ENCODE results near the gene SRSF6. TPM values are rescaled to one million over a fixed set of nuclear protein-coding genes. Genes with fewer than 3 reads are reported as not detected.

Gene SRSF6
- total RNA-seq, result 156 TPM

DNA sequence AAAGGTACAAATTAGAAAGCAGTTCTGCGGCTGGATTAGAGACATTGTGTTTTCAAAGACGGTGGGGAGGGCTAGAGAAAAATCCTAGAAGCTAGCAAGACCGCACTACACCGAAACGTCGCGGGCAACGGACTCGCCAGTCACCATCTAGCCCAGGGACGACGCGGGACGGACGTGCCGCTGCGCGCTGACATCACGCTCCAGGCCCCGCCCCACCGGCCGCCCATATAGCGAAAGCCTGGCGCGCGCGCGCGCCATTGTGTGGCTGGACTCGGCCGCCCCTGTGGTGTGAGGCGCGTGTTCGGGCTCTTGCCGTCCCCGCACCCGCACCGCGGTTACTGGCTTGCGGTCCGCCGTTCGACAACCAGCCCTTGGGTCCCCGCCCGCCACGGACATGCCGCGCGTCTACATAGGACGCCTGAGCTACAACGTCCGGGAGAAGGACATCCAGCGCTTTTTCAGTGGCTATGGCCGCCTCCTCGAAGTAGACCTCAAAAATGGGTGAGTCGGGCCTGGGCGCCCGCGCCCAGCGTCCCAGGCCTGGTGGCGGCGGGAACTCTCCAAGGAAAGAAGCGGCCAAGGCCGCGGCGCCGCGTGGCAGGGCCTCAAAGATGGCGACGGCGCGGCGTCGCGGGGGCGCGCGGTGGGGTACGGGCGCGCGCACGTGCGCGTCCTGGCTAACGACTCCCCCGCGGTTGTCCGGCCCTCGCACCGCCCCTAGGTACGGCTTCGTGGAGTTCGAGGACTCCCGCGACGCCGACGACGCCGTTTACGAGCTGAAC is at the start of gene SRSF6:
Gene SRSF6, plus strand, starts transcription at position 257 of the 782 bp plus-strand sequence. Its CDS starts 138 bp downstream, at position 395.

DNA sequence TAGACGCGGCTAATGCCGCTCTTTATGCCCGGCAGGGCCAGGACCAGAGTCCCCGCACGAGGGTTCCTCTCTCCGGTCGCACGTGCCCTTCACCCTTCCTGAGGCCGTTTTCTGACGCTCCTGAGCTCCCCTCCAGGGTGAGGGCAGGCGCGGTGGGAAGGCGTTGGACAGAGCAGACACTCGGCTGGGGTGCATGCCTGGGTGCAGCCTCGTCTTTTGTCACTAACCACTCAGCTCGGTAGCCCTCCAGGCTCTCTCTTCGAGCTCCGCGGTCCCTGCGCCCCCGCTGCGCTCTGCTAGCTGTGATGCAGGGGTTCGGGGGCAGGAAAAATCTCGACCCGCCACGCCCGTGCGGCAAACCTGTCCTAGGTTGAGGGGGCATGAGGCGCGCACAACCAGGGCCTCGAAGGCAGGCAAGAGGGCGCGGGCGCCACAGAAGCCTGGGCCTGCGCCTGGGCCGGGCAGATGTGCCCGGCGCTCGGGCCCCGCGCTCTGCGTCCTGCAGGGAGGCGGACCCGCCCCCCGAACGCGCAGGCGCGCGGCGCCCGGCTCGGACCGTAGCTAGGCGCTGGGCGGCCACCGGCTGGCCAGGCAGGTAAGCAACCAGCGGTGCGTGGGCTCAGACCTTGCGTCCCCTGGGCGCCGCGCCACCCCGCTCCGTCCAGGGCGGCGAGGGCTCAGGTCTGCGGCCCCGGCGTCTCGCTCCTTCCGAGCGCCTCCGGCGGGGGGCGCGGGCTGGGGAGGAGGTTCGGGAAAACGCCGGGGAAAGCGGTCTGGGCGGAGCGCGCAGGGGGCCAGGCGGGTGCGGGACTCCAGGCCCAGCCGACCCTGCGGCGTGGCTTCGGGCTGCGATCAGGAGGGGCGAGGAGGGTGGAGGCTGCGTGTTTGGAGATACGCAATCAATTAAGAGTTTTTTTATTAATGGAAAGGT is 49.7 kb downstream of the SRSF6 start, which contains the start of gene L3MBTL1:
Gene L3MBTL1, plus strand, starts transcription at position 548 of the 931 bp plus-strand sequence. CDS start 5,807 bp downstream, outside the sequence.

Other genes with a start within 250 kb of the SRSF6 start
- gene L3MBTL1, start 49.8 kb downstream of the SRSF6 start, total RNA-seq, result 34.6 TPM
- gene SGK2, start 101.1 kb downstream of the SRSF6 start, total RNA-seq, result 3.0 TPM
- gene IFT52, start 133.0 kb downstream of the SRSF6 start, total RNA-seq, result 38.3 TPM
- 4.8 TPM for gene MYBL2, start 209.2 kb downstream of the SRSF6 start, total RNA-seq

All from camera-type eye (tissue), 1 donor.